ENCODE measurements around the gene DOCK2.

The DOCK2 gene

DNA sequence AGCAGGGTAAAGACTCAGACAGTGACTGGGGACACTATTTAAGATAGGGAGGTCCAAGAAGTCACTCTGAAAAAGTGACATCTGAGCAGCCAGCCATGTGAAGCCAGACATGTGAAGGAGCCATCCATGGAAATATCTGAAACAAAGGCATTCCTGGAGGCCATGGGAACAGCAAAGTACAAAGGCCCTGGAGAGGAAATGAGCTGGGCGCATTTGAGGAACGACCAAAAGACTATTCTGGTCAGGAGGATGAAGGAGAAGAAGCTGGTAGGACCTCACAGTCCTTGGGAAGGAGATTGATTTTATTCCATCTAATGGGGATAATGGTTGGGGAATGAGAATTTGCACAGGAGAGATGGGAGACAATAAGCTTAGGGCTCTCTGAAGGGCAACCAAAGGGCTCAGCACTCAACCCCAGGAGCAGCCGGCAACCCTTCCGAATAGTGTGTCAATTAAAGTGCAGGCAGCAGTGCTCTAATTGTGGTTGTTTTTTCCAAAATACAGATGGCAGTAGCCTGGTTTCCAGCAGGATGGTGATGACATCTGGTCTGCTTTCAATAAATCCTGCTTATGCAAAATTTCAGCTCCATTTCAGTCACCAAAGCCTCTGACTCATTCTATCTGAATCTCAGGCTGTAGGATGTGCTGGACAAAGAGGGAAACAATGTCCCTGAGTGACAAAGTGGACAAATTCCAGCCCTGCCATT is 495.3 kb downstream of the DOCK2 start:
- Histone ChIP-seq H3K4me3 (ENCODE audit: low read depth in 1 of 2, low read length in 2 of 2) (no peak overlapping the region), H3K4me2 (ENCODE audit: insufficient read depth, low read length) (no peak overlapping the region), H4K20me1 (ENCODE audit: insufficient read depth, low read length) (no peaks in the 10 kb centered on the region), H3K36me3 (ENCODE audit: insufficient read depth, low read length) (no peaks in the 10 kb centered on the region), H3K9me3 (ENCODE audit: insufficient read depth, low read length, severe bottlenecking) (no peaks in the 10 kb centered on the region), H3K4me1 (ENCODE audit: insufficient read depth, low read length) (no peaks in the 10 kb centered on the region), H3K79me2 (ENCODE audit: insufficient read depth, low read length) (no peaks in the 10 kb centered on the region), H3K9ac (ENCODE audit: low read depth, low read length) (no peak overlapping the region), H3K27me3 (ENCODE audit: insufficient read depth, low read length, poor library complexity) (peaks cover 4% of the 10 kb centered on the region), H3K27ac (ENCODE audit: low read length) (no peak overlapping the region), H2AFZ (ENCODE audit: low read depth, low read length) (no peak overlapping the region)
- TF ChIP-seq CTCF (IDR thresholded peaks at IDR 0.05; ENCODE audit: borderline replicate concordance, extremely low read depth, low read length, poor library complexity, severe bottlenecking): no peak
- TF ChIP-seq EZH2 (IDR thresholded peaks at IDR 0.05; ENCODE audit: borderline replicate concordance, low read depth, low read length, severe bottlenecking): no peak
- ATAC-seq (ENCODE audit: insufficient read depth, low read depth) (no peak), DNase-seq (no peak)
